GM19043 (cell line): ENCODE results near the gene SLC34A3.

ENCODE experiments used
- ATAC-seq: cut with Tn5 transposase; IDR thresholded peaks from one replicate; pipeline ENCODE4 v1.9.1; 2021; ENCODE audit warnings: low read depth; ENCODE audit not compliant: unreplicated experiment

The SLC34A3 gene

DNA sequence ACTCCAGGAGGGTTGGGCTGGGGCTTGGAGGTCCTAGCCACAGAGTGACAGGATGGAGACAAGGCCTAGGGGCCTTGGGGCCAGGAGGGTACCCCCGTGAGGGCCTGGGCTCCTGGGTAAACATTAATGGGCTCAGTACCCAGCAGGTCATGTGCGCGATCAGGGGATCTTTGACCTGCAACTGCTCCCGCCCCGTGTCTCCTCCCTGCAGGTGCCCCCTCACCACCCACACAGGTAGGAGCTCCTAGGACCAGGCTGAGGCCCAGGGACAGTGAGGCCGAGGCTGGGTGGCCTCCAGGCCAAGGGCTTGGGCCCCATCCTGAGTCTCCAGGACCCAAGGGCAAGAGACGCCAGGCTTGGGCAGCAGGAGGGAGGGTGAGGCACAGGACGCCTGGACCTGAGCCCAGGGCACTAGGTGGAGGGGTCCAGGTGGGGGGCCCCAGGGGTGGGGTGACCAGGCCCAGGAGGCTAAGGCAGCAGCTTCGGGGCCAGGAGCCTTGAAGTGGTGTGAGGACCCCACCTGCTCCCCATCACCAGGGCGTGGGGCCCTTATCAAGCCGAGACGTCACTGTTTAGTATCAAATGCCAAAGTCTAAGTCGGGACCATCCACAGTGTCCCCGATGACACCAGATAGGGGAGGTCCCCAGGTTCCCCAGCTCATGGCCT, at the start of gene SLC34A3:
Gene SLC34A3 (plus strand): TSS at position 197 of the 667 bp plus-strand sequence. CDS start 802 bp downstream, outside the sequence.
- no peak for ATAC-seq

DNA sequence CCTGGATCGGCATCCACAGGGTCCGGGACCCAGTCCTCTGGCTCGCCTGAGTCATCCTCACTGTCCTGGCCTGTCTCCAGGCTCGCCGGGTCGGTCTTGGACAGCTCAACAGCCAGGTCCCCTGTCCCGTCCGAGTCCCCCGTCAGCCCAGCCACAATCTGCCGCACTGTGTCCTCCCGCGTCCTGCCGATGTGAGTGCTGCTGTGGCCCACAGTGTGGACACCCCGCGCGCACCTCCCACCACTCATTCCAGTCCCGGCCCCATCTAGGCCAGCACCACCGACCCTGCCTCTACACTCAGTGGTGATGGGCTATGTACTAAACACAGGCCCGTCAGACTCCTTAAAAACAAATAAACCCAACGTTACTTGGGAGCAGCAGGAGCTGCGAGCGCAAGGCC, 49.0 kb upstream of the SLC34A3 start:
- ATAC-seq, result no peak

DNA sequence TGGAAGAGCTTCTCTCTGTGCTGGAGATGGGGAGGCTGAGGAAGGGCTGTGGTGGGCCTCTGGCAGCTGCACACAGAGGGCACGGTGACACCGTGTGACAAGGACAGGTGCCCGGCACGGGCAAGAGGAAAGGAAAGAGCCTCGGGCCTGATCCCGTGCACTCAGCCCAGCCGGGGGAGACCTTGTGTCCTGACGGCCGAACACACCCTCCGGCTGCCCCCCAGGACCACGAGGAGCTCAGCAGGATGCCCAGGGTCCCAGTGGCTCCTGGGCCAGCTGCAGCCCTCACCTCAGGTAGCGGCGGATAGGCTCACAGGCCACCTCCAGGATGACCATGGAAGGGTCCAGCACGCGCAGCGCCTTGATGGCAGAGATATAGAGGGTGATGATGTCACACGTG, 47.9 kb upstream of the SLC34A3 start:
- no peak for ATAC-seq

DNA sequence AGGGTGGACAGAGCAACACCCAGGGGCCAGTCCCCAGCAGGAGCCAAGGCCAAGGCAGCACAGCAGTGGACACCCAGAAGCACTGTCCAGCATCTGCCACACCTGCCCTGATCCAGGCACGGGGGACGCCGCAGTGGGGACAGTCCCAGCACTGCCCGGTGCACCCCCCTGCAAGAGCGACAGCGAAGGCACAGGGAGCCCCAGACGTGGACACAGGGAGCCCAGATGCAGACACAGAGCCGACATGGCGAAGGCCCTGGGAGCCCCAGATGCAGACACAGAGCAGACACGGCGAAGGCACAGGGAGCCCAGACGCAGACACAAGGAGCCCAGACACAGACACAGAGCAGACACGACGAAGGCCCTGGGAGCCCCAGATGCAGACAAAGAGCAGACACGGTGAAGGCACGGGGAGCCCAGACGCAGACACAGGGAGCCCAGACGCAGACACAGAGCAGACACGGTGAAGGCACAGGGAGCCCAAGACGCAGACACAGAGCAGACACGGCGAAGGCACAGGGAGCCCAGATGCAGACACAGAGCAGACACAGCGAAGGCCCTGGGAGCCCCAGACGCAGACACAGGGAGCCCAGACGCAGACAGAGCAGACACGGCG, 46.6 kb upstream of the SLC34A3 start:
- ATAC-seq, result no peak

DNA sequence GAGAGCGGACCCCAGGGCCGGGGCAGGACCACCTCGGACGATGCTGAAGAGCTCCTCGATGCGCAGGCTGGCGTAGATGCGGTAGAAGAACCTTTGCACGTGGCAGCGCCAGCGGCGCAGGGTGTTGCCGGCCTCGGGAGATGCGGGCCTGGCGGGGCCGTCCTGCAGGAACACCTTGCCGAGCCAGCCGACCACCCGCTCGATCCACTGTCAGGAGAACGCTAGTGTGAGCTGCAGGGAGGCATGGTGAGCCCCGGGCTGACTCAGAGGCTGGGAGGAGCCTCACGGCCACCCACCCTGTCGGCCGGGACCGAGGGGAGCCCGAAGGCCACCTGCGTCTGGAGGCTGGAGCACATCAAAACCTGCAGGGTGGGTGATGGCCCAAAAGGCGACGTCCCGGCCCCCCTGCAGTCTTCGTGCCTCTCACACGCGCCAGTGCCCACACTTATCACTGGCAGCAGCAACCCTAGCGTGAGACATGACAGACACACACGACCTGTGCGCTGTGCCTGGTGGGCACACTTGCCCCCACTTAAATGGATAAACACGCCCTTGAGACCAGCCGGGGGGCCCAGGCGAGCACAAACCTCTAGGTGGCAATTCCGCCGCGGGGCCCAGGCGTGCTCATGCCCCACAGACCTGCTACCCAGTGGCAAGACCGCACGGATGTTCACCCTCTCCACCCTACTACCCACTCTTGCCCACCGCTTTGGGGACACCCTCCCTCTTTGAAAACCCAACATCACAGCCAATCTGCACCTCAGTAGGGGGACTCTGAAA, 45.6 kb upstream of the SLC34A3 start:
- ATAC-seq, result no peak

DNA sequence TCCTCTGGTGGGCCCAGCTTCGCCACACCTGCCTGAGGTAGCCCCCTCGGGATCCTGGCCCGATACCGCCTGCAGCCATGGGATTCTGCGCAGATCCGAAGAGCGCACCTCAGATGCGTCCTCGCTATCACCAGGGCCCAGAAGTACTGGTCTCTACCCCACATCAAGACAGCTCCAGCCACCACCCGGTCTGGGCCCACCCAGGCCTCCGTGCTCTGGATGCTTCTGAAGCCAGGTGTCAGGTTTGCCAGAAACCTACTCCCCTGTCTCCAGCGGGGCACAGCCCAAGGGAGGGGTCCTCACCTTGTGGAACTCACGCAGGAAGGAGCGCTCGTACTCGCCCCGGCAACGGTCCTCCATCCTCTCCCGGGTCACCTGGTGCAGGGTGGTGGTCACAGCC, 44.8 kb upstream of the SLC34A3 start:
- ATAC-seq, result no peak

DNA sequence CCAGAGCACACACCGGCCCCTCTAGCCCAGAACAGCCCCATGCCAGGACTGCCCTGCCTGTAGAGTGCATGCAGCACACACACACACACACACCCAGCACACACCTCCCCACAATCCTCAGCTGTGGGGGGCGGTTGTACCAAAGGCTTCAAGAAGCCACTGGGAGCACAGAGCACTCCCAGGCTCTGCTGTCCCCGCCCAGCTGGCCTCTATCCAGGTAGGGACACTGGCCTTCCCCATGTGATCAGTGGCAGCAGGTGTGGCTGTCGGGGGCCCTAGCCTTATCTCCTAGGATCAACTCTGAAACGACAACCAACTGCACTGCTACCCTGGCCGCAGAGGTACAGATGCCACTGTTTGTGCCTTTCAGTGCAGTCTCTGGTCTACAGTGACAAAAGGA, 44.3 kb upstream of the SLC34A3 start:
- no peak for ATAC-seq

DNA sequence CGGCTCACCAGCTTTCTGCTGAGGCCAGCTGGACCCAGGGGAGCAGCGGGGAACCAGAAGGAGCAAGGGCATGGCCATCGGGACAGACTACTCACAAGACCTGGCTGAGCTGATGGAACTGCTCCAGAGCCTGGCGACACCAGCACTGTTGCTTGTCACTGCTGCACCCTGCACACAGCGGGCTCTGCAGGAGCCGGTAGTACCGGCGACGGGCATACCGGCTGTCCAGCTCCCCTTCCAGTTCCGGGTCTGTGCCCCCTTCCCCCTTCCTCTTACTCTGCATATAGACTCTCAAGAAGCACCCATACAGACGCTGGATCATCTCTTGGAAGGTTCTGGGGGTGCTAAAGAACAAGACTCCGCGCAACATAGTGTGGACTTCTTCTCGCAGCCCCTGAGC, 43.3 kb upstream of the SLC34A3 start:
- ATAC-seq, result no peak

DNA sequence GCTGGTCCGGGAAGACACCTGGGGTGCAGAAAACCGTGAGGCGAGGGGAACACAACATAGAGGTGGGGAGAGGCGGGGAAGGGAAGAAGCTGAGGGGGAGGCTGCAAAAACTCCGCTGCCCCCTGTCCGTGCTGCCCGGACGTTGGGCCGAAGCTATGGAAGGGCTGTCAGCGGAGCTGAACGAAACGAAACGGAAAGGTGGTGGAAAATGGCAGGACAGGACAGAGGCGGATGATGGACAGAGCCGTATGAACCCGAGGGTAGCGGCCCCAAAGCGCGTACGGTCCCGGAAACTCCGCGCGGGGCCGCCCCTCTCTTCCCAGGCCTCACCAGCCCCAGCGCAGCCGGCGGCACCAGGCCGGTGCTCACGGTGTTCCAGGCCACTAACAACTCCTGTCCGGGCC, 42.6 kb upstream of the SLC34A3 start:
- no peak for ATAC-seq

DNA sequence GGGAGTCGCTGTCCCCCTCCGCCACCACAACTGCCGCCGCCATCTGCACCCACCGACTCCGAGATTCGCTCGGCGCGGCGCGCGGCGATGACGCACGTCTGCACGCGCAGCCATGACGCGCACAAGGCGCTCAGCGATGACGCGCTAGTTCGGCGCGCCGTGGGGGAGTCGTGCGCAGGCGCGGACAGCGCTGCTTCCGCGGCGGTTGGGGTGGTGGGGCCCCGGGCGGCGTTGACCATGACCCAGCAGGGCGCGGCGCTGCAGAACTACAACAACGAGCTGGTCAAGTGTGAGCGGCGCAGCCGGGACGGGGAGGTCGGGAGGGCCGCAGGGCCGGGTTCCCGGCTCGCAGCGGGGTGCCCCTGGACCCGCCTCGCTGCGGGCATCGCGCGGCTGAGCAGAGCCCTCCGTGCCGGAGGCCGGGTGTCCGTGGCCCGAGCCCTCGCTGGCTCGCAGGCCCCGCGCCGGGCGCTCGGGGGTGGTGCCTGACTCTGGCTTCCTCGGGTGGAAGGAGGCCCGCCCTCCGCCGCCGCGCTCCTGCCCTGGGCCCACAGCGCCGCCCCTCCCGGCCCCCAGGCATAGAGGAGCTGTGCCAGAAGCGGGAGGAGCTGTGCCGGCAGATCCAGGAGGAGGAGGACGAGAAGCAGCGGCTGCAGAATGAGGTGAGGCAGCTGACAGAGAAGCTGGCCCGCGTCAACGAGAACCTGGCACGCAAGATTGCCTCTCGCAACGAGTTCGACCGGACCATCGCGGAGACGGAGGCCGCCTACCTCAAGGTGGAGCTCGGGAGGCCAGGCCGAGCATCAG, 42.0 kb upstream of the SLC34A3 start, which contains the start of the genes ANAPC2 and SSNA1:
Gene ANAPC2 (minus strand): TSS at position 71 of the 807 bp plus-strand sequence. CDS start 28 bp downstream, at position 43.
Gene SSNA1 (plus strand): TSS at position 187 of the 807 bp plus-strand sequence. CDS start 51 bp downstream, at position 238.
- ATAC-seq, result peak; percentile 74

DNA sequence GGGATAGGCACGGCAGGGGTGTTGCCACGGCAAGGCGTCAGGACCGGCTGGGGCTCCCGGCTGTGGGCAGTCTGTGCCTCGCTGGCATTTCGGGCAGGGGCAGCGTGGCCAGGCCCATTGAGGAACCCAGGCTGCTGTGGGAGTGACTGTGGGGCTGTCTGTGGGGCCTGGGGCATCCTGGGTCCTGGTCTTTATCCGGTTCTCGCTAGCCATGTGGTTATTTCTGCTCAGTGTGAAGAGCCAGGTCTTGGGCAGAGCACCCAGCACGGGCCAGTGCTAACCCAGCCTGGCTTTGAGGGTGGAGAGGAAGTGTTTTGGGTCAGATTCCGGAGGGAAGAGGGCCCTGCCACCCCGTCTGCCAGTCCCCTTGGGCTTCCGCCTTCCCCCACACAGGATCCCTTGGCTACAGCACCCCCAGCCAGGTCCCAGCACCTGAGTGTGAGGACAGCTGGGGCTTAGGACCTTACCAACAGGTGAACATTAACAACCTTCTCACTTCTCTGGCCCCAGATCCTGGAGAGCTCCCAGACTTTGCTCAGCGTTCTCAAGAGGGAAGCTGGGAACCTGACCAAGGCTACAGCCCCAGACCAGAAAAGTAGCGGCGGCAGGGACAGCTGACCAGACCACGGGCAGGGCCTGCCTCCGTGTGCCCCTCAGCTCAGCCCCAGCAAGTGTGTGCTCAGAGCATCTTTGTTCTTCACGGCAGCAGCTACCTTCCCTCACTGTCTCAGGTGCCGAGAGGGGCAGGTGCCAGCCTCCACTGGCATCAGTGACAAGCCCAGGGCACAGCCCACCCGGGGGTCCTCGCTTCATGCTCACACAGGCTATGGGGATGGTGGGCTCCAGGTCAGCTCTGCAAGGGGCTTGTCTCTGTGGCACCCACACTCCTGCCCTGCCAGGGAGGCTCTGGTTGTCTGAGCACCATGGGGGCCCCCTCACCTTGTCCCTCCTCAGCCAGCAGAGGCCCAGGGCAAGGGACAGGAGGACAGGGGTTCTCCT, 41.1 kb upstream of the SLC34A3 start:
- no peak for ATAC-seq

DNA sequence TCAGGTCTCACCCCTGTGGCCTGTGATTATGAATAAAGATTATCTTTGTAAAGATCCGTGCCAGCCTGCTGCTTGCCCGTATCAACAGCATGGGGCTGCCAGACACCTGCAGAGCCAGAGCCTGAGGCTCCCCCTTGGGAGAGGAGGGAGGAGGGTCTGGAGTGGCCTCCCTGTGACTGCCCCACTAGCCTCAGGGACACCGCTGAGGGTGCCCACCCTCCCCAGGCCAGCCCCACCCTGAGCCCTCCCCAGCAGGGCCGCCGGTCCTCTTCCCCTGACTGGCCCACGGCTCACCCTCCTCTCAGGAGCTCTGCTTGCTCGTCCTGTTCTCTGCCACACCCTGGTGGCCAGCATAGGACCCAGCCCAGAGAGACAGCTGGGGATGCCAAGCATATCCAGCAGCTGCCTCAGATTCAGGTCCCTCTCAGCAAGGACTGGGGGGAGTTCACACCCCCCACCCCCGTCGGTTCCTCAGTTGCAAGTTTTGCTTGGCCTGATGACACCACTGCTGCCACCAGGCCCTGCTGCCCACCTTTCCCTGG, 40.3 kb upstream of the SLC34A3 start:
- ATAC-seq, result no peak

DNA sequence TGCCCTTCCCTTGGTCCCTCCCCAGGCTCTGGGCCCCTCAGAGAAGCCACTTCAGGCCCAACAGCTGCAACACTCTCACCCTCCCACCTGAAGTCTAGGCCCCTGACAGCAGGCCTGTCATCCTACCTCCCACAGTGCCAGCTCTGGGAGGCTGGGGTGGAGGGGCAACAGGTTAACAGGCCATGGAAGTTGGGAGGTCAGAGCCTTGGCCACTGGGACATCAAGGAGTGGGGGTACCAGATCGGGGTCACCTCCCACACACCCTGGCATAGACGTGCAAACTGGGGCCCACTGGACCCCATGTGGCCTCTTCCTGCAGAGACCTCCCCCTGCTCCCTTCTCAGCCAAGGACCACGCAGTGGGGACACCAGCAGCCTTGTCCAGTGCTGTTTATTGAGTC, 39.5 kb upstream of the SLC34A3 start:
- ATAC-seq, result no peak

DNA sequence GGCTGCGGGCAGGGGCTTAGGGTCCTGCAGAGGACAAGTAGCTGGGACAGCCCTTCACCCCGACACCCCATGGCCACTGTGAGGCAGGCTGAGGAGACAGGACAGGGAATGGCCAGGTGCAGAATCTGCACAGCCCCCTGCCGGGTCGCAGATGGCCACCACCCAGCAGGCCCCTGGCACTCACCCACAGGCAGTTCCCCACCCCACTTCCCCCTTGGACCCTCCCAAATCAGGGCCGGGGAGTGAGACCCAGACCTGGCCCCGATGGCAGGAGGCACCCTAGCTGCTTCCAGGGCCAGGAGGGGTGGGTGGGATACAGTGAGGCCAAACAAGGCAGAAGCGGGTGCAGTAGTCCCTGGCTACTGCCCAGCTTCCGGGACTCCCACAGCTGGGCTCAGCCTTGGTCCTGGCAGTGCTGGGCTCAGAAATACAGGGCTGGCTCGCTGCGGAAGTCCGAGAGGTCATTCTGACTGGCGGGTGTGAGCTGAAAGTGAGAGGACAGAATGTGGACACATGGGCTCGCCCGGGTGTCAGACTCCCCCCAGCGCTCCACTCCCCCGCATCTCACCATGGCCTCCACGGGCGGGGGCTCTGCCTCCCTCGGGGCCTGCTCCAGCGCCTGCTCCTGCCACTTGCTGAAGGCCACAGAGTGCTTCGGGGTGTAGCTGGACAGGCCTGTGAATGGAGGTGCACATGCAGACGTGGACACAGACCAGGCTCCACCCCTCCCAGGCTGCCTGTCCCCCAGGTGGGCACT, 38.8 kb upstream of the SLC34A3 start:
- ATAC-seq, result no peak

DNA sequence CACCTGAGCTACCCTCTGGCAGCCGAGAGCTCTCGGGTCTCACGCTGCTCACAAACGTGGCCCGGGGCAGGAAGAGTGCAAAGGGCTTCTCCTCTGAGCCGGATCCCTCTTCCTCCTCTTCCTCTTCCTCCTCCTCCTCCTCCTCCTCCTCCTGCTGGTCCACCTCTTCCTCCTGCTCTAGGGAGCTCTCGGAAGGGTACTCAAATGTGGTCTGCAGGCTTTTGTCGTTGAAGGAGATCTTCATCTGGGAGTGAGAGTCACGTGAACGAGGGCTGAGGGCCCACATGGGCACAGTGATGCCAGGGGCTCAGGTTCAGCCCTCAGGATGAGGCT, 38.3 kb upstream of the SLC34A3 start:
- ATAC-seq, result no peak

DNA sequence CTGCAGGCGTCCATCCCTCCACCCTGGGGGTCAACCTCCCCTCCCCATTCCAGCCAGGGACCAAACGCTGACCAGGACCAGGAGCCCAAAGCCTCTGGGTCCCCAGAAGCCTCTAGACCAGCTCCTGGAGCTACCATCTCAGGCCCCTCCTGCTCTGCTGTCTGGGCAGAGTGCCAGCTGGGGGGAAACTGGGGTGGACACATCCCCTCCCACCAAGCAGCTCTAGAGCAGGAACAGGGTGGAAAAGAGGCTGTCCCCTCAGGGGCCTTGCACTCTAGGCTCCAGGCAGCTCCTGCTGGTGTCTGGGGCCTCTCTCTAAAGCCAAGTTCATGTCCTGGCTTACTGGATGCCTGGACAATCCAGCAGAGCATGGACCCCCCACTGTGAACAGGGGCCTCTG, 37.8 kb upstream of the SLC34A3 start:
- ATAC-seq, result no peak

DNA sequence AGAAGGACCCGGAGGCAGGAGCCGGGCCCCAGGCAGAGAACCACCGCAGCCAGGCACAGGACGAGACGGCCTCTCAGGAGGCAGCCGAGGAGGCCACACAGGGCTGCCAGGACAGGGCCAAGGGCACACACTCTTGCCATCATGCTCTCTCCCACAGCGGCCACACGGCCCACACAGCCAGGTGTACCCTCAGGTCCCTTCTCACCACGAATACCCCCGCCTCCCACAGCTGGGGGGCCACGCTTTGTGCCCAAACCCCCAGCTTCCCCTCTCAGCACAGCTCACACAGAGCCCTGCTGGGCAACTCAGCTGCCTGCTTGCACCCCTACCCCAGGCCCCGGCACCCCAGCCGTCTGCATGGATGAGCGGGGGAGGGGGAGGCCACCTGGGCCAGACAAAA, 36.9 kb upstream of the SLC34A3 start:
- ATAC-seq, result no peak

DNA sequence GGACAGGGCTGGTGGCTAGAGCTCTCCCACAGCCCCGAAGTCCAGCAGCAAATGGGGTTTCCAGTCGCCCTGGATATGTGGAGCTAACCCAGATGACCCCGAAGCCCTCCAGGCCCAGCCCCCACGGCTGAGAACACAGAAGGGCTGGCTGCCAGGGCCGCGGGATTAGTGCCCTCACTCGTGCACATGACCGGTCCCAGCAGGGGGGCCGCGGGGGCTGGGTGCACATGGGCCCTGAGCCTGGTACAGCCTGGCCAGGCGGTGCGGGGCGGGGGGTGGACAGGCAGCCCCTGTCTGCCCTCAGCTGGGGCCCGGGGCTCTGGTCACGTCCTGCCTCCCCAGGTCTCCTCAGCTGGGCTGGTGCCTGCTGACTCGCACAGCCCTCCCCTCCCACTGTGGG, 36.3 kb upstream of the SLC34A3 start:
- ATAC-seq, result no peak

DNA sequence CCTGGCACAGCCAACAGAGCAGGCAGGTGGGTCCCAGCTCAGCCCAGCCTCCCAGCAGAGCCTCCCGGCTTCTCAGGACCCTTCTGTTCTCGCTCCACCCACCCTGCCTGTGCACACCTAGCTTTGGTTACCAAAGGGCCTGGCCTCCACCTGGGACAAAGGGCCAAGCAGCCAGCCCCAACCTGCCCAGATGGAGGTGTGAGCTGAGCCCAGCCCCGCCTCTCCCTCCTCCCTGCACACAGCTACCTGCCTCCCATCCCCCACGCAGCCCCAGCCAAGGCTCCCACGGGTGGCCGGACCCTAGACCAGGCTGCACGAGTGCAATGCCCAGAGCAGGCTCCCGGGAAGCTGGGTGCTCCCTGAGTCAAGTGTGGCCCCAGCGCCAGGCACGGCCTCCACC, 35.8 kb upstream of the SLC34A3 start:
- no peak for ATAC-seq
